Testis (tissue), 3 donors: ENCODE data around the gene HPS5. TPM values are rescaled to one million over a fixed set of nuclear protein-coding genes. Genes with fewer than 3 reads are reported as not detected.
A peak's percentile ranks its signal among the peaks of the same experiment; 100 is the strongest.
"Not testable (repeated sequence)": the region's sequence is repeated elsewhere in the genome, so short reads cannot be mapped to it uniquely, and the experiment has no call there.

Experiments
- DNase-seq: peaks from one replicate; pipeline ENCODE4 v3.0.0-alpha.2; 2019
- H3K27ac ChIP-seq, 2 donors: fragments of 200-600 bp; sonication (generic); one replicate each; pipeline ENCODE4 v1.5.1; 2019
- H3K27me3 ChIP-seq: fragments of 200-600 bp; sonication (generic); one replicate; pipeline ENCODE4 v1.5.1; 2019
- H3K36me3 ChIP-seq: fragments of 200-600 bp; sonication (generic); one replicate; pipeline ENCODE4 v1.5.1; 2017; ENCODE audit warnings: low read depth; ENCODE audit errors: missing control alignments
- H3K4me1 ChIP-seq: fragments of 200-600 bp; sonication (generic); one replicate; pipeline ENCODE4 v1.5.1; 2019
- H3K4me3 ChIP-seq, 2 donors: fragments of 200-600 bp; sonication (generic); one replicate each; pipeline ENCODE4 v1.5.1; 2017 to 2019
- H3K9me3 ChIP-seq: fragments of 200-600 bp; sonication (generic); one replicate; pipeline ENCODE4 v1.5.1; 2017
- POLR2A ChIP-seq: fragments of 450-650 bp; IDR thresholded peaks from one replicate; pipeline ENCODE4 v1.6.1; 2017; ENCODE audit warnings: antibody characterized with exemption, mild to moderate bottlenecking, moderate library complexity
- WGBS, 2 donors: methylation state at CpG; one replicate each; pipeline ENCODE4 v1.1.5; 2018; 5-methylcytosine and 5-hydroxymethylcytosine counted together
- intact Hi-C: fragments of 100-400 bp; cut with DNase I; formaldehyde crosslinking; loops from one replicate; pipeline ENCODE4 v1.15.1; 2023; ENCODE audit warnings: low total_unique reads
- polyA plus RNA-seq: library from polyadenylated mRNA; stranded (reverse); fragments of 350-450 nt; fragmentation: Illumina TruSeq; extraction: RNeasy Lipid Tissue Mini Kit (QIAGEN cat#74804); gene quantifications from one replicate; pipeline ENCODE4 v1.2.3, GENCODE V29; 2014; ENCODE audit warnings: low read depth, low replicate concordance; ENCODE audit not compliant: insufficient read depth
- total RNA-seq, 2 donors: library from RNA; depleted of rRNA; stranded (reverse); fragments of >200 nt; gene quantifications; one replicate each; pipeline ENCODE4 v1.2.3, GENCODE V29; 2016
- TF ChIP-seq, protein P1 (sequence below), 3 experiments: fragments of 450-650 bp in 2 of 3; fragments of 200-600 bp in 1 of 3; sonication (generic) in 1 of 3; IDR thresholded peaks; one replicate each; pipeline ENCODE4 v1.5.1; 2016 to 2019; ENCODE audit warnings: antibody characterized with exemption in 3 of 3, mild to moderate bottlenecking in 2 of 3, moderate library complexity in 1 of 3

Gene HPS5
- total and polyA plus RNA-seq, 3 donors from 2014 or later, result 44.0 to 111 (median 97.7) TPM

DNA sequence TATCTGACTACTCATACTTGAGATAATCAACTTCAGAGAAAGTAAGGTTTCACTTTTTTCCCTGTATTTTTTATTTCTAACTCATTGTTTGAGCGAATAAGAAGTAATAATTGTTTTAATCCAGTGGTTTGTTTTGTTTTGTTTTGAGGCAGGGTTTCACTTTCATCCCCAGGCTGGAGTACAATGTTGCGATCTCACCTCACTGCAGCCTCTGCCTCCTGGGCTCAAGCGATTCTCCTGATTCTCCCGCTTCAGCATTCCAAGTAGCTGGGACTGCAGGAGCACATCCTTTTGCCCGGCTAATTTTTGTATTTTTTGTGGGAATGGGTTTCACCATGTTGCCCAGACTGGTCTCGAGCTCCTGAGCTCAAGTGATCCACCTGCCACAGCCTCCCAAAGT is 9.0 kb upstream of the HPS5 start:
- Histone ChIP-seq H3K27ac (peak overlapping the region; percentile 62 to 63), H3K27me3 (no peaks in the 10 kb centered on the region), H3K4me3 (no peak overlapping the region), H3K9me3 (no peaks in the 10 kb centered on the region), H3K4me1 (peaks cover 22% of the 10 kb centered on the region), H3K36me3 (no peaks in the 10 kb centered on the region)
- DNase-seq, result peak; percentile 55
- 60 to 63% methylated on average over 6 of the region's 6 CpGs for WGBS, 2 donors
- intact Hi-C loops, result no loop called here
- TF ChIP-seq, protein P1, sequence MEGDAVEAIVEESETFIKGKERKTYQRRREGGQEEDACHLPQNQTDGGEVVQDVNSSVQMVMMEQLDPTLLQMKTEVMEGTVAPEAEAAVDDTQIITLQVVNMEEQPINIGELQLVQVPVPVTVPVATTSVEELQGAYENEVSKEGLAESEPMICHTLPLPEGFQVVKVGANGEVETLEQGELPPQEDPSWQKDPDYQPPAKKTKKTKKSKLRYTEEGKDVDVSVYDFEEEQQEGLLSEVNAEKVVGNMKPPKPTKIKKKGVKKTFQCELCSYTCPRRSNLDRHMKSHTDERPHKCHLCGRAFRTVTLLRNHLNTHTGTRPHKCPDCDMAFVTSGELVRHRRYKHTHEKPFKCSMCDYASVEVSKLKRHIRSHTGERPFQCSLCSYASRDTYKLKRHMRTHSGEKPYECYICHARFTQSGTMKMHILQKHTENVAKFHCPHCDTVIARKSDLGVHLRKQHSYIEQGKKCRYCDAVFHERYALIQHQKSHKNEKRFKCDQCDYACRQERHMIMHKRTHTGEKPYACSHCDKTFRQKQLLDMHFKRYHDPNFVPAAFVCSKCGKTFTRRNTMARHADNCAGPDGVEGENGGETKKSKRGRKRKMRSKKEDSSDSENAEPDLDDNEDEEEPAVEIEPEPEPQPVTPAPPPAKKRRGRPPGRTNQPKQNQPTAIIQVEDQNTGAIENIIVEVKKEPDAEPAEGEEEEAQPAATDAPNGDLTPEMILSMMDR (IDR thresholded peaks at IDR 0.05), result no peak

DNA sequence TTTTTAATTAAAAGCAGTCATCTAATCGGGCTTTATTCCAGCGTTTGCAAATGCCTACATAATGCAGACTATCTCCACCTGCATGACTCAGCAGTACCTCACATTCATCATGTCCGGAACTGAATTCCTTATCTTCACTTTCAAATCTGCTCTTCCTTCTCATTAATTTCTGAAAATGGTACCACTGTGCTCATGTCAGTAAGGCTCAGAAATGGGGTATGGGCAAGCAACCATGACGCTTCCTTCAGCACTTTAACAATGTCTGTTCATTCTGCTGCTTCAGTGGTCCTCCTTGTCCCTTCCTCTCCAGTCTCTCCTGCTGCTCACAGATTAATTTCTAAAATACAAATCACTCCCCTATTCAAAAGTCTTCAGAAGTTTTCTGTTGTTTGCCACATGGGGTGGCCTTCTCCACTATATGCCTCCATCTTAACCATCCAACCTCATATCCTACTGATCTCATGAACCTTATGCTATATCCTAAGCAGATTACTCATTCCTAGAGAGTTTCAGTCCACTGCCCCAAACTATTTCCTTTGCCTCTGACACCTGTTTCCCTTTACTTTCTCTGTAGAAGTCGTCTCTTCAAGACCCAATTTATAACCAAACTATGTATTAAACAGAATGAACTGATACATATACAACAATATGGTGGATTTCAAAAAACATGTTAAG is 7.4 kb upstream of the HPS5 start:
- H3K27me3 ChIP-seq, result no peaks in the 10 kb centered on the region
- peaks cover 28% of the 10 kb centered on the region for H3K4me1 ChIP-seq
- WGBS, 2 donors, result 74 to 79% methylated on average over 5 of the region's 5 CpGs
- H3K9me3 ChIP-seq, result no peaks in the 10 kb centered on the region
- no peak for DNase-seq
- H3K36me3 ChIP-seq, result no peaks in the 10 kb centered on the region
- H3K27ac ChIP-seq, result peak overlapping the region; percentile 62 to 63
- intact Hi-C loops, result no loop called here
- H3K4me3 ChIP-seq, result no peak overlapping the region
- TF ChIP-seq POLR2A, result no peak
- TF ChIP-seq, protein P1 (IDR thresholded peaks at IDR 0.05), result no peak

DNA sequence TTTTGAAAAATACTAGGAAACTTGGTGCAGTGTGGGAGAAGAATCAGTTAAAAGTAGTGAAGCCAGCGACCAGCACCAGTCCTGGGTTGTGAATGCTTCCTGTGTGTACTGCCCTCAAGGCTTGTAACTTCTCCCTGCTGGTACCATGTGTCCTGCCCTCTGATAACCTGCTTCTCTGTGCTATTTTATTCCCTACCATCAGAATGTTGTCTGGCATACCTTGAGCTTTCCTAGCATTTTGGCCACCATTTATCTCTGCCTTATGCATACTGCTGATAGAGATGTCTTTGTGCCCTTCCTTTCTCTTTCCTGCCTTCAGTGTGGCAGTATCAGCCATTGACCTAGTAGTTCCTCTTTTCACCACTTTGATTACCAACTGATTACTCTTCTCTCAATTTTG is 2.4 kb upstream of the HPS5 start:
- H3K9me3 ChIP-seq, result no peaks in the 10 kb centered on the region
- intact Hi-C loops, result loop anchor here (5.0 kb wide), 1 partner anchor 73 kb away; no protein-coding TSS in a partner anchor
- H3K36me3 ChIP-seq, result no peaks in the 10 kb centered on the region
- no peak for TF ChIP-seq POLR2A
- TF ChIP-seq, protein P1 (IDR thresholded peaks at IDR 0.05), result no peak
- H3K4me3 ChIP-seq, result peak overlapping the region in 1 of 2 donors; percentile 8
- H3K27ac ChIP-seq, result peak overlapping the region in 1 of 2 donors; percentile 3
- 17 to 27% methylated on average over 1 of the region's 1 CpG for WGBS, 2 donors
- peaks cover 29% of the 10 kb centered on the region for H3K4me1 ChIP-seq
- no peaks in the 10 kb centered on the region for H3K27me3 ChIP-seq
- DNase-seq, result no peak

DNA sequence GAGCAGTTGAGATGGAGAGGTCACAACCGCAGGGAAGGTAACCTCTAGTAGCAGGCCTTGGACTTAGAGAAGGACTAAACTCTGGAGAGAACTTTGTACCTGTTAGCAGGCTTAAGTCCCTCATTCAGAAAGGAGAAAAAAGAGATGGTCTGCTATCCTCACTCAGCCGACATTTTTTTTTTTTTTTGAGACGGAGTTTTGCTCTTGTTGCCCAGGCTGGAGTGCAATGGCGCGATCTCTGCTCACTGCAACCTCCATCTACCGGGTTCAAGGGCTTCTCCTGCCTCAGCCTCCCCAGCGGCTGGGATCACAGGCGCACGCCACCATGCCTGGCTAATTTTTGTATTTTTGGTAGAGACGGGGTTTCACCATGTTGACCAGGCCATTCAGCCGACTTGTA is 1.9 kb upstream of the HPS5 start:
- intact Hi-C loops, result loop anchor here (5.0 kb wide), 1 partner anchor 73 kb away; no protein-coding TSS in a partner anchor
- DNase-seq, H3K27me3 ChIP-seq, H3K9me3 ChIP-seq, H3K36me3 ChIP-seq: not testable (repeated sequence)
- peaks cover 26% of the 10 kb centered on the region for H3K4me1 ChIP-seq
- peak overlapping the region in 1 of 2 donors; percentile 81 for H3K4me3 ChIP-seq
- H3K27ac ChIP-seq, result peak overlapping the region; percentile 92 to 98
- WGBS, 2 donors, result 59% methylated on average over 11 of the region's 11 CpGs

DNA sequence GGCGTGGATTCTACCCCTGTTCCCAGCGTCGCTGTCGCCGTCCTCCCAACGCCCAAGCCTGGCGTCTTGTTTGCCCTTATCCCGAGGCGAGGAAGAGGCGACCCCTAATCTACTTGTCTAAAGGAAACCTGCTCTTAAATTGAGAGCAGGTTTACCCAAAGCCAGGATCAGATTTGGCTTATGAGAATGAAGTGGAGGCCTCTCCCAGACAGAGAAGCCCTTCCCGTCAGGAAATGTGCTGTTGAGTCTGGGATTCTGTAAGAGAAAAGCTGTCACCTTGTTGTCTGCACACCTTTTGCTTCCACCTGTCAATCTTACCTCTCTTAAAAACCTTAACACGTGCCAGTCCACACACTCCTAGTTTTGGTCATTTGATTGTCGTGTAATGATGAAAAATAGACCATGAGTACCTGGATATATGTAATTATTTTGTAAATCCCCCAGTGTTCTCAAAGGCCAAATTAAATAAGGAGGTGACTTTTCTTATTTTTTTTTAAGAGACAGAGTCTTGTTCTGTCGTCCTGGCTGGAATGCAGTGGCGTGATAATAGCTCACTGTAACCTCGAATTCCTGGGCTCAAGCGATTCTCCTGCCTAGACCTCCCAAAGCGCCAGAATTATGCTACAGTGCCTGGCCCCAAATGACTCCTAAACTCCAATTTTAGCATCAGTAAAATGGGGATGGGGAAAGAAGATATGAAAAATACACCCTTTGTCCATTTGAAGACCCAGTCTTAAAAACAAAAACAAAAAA is 1.1 kb upstream of the HPS5 start:
- Histone ChIP-seq H3K27me3 (no peaks in the 10 kb centered on the region), H3K36me3 (no peaks in the 10 kb centered on the region), H3K4me1 (peaks cover 26% of the 10 kb centered on the region), H3K9me3 (no peaks in the 10 kb centered on the region), H3K27ac (peak overlapping the region; percentile 92 to 98), H3K4me3 (peak overlapping the region; percentile 65 to 81)
- 5 to 14% methylated on average over 8 to 18 of the region's 18 CpGs for WGBS, 2 donors
- TF ChIP-seq POLR2A, result no peak
- TF ChIP-seq, protein P1 (IDR thresholded peaks at IDR 0.05), result no peak
- intact Hi-C loops, result loop anchor here (5.0 kb wide), 1 partner anchor 74 kb away; no protein-coding TSS in a partner anchor
- DNase-seq, result no peak
